GM19372 (cell line): ENCODE results near the gene TXNRD1.

Experiments
- ATAC-seq: cut with Tn5 transposase; IDR thresholded peaks from one replicate; pipeline ENCODE4 v1.9.1; 2021; ENCODE audit warnings: mild to moderate bottlenecking, low read depth, moderate library complexity; ENCODE audit not compliant: unreplicated experiment

TXNRD1 gene

GRCh38 chr12:104358353-104359003 lies 142.9 kb downstream of the TXNRD1 start:
- ATAC-seq: peak; percentile 74

DNA sequence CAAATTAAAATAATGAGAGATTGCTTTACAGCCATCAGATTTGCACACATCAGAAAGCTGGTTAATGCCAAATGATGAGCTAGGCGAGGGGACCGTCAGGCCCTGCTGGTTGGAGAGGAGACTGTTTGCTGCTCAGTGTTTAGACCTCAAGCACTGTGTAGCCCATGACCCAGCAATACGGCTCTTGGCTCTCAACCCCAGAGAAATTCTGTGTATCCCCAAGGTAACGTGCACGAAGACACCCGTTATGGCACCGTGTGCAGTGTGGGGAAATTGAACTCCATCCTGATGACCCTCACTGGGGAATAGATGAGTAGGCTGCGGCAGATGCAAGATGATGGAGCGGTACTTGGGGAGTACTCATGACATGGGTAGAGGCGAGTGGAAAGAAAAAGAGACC lies 143.6 kb downstream of the TXNRD1 start:
- no peak for ATAC-seq

GRCh38 chr12:104360157-104360556 lies 144.6 kb downstream of the TXNRD1 start:
- ATAC-seq: no peak

GRCh38 chr12:104360983-104361707 lies 145.6 kb downstream of the TXNRD1 start:
- no peak for ATAC-seq

- ATAC-seq: no peak
These were observed 150.4 kb downstream of the TXNRD1 start for GRCh38 chr12:104365921-104366410.

DNA sequence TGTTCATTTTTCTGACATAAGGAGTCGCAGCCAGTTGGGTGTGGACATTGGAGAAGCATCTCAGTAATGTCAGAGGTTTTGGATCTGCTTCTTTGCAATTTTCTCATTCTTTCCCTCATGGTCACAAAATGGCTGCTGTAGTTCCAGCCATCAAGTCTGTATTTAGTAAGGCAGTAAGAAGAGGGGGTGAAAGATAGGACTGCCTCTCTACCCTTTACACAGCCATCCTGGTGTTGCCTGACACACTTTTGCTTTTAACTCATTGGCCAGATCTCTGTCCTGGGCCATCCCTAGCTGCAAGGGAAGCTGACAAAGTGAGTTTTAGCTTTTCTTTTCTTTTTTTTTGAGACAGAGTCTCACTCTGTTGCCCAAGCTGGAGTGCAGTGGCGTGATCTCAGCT lies 154.1 kb downstream of the TXNRD1 start:
- no peak for ATAC-seq

- no peak for ATAC-seq
These were observed 155.7 kb downstream of the TXNRD1 start for GRCh38 chr12:104371043-104371870.

DNA sequence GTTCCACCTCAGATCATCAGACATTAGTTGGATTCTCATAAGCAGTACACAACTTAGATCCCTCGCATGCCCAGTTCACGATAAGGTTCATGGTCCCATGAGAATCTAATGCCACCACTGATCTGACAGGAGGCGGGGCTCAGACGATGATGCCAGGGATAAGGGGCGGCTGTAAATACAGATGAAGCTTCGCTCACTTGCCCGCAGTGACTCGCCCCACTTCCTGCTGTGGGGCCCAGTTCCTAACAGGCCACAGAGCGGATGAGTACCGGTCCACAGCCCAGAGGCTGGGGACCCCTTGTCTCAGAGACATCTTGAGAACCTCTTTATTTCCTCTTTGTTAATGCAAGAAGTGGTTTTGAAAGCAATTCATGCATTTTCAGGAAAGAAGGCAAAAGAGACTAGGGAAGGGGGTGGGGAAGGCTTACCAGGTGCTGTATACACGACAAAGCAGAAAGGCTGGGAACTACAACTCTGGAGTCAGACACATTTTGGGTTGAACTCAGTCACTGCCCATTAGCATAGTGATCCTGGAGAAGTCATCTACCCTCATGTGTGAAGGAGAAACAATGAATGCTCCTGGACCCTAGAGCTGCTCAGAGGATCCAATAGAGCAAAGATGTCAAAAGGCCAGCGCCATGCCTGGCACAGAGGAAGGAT lies 156.6 kb downstream of the TXNRD1 start:
- no peak for ATAC-seq

DNA sequence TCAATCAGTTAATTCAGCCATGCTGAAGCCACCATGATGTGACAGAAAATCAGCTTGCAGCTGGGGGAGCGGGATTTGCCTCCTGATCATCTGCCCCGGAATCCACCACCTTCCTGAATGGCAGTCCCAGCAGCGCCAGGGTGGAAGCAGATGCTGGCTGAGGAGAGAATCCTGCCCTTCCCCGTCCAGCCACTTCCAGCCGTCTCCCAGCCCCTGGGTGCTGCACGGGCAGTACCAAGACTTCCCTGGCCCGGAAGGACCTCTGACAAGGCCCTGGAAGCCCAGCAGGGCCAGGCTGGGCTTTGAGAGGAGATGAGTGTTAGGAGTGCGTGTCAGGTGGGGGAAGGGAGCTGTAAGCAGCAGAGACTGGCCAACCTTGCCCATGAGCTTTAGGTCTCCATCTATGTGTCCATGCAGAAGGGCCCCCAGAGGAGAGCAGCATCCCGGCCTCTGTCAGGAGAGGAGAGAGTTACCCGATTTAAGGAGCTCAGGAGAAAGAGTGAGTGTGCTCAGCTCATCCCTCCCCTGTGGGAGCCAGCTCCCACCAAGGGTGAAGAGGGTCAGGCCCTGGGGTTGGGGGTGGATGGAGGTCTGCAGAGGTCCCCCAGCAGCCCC lies 157.2 kb downstream of the TXNRD1 start:
- no peak for ATAC-seq

DNA sequence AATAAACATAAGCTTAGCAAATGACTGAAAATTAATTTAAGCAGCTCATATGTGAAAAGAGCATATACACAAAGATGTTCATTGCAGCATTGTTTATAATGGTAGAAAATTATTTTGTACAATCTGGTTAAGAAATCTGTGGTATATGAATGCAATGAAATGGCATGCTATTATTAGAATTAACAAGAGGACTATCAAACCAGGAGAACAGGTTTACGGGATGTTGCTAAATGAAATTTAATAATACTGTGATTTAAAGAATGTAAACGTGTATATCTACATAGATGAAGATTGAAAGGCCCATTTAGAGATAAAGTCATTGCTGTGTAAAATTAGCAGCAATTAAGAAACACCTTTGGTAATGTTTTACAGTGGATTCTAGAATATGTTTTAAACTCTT lies 158.5 kb downstream of the TXNRD1 start:
- no peak for ATAC-seq

DNA sequence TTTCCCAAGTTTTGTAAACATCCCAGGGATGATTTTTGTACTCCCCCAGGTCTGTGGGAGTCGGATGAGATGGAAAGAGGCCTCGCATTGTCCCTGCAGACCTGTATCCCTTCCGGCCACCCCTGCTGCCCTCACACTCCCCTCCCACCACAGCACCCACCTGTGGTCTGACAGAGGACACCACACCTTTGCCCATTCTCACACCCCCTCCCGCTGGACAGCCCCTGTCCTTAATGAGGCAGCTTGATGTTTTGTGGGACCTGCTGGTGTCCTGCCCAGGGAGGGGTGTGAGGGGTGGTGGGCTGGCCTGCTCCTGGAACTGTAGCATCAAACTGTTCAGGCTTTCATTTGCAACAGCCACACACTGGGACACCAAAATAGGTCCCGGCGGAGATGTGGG lies 159.2 kb downstream of the TXNRD1 start:
- ATAC-seq: no peak

DNA sequence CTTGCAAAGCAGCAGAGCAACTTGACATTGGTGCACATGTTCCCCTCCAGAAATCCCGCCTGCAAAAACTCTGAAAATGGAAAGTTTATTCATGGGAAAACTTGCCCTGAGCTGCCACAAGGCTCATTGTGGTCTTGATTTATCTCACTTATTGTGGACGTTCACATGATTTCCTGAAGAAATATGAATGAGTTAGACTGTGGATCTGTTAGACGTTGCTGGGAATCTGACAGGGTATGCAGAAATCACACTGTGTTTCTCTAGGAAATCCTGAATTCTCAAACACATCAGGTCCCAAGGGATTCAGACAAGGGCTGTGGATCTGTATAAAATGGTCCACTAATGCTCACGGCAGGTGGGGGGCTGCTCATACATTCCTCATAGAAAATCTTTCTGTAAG lies 160.2 kb downstream of the TXNRD1 start:
- ATAC-seq: no peak

GRCh38 chr12:104376650-104377513 lies 161.3 kb downstream of the TXNRD1 start:
- no peak for ATAC-seq

GRCh38 chr12:104377514-104377812 lies 161.9 kb downstream of the TXNRD1 start:
- no peak for ATAC-seq

DNA sequence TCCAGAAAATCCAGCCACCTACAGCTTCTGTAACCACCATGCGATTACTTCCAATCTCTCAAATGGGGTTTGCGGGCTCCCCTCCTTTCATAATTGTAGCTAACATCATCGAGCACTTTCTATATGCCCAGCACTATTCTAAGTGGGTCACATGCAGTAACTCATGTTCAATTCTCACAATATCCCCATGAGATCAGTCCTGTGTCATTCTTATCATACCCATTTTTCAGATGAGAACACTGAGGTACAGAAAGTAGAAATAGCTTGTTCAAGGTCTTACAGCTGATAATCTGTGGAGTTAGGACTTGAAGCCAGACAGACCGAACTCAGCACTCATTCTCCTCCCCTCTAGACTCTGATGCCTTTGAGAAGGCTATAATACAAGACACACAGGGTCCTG lies 162.8 kb downstream of the TXNRD1 start:
- no peak for ATAC-seq

DNA sequence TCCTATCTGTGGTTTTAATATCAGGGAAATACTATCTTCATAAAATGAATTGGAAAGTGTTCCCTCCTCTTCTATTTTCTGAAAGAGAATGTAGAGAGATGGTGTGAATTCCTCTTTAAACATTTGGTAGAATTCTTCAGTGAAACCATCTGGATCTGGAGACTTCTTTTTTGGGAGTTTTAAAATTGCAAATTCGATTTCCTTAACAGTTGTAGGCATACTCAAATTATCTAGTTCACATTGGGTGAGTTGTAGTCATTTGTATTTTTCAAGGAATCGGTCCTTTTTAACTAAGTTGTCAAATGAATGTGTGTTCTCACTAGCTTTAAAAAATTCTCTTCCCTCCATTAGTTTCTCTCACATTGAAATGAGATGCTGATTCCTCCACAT lies 165.8 kb downstream of the TXNRD1 start:
- no peak for ATAC-seq

DNA sequence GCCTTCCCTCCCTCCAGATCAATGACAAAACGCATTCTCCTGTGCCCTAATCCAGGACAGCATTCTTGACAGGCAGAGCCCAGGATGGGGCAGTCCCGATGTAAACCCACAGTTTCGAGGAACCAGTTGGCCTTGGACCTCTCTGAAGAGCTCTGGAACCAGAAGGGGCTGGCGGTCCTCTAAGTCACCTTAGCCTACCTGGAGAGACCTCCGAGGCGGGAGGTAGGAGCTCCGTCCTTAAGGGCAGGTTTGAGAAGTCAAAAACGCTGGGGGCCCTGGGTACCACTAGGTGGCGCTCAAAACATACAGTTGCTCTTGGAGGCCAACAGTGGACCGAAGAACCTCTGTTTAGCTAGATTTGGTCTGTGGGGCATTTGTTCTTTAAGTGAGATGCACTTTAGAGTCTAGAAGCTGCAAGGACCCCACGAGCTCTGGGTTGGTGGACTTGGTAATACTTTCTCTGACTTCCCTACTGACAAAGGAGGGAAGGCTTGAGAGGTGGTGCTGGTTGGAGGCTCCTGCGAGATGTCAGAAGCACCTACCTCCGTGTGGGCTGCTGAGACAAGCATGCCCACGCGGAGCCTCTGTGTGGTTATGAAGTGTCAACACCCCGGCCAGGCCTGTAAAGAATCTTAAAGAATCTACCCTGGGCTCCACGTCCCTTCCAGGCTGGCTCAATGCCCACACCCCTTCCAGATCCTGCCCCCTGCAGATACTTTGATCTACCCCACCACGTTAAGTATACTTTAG lies 166.3 kb downstream of the TXNRD1 start:
- peak; percentile 86 for ATAC-seq

DNA sequence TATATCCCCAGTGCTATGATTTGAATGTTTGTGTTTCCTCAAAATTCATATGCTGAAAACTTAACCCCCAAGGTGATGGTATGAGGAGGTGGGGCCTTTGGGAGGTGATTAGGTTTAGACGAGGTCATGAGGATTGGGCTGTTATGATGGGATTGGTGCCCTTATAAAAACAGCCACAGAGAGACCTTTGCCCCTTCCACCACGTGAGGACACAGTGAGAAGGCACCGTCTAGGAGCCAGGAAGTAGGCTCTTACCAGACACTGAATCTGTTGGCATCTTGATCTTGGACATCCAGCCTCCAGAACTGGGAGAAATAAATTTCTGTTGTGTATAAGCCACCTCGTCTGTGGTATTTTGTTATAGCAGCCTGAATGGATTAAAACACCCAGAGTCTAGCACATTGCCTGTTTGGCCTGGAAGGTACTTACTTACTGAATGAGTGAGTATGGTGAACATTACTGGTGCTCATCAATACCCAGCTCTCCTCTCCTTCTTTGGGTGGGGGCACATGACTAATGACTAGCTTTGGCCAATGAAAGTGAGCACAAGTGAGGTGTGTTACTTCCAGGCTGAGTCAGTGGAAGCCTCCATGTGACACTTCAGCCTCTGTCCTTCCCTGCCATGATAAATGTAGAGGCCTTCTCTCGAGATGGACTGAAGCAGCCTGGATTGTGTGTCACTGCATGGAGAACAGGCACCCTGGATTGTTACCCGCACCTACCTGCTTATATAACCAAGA lies 168.7 kb downstream of the TXNRD1 start:
- ATAC-seq: no peak
